Gastrocnemius medialis (tissue), 4 donors: ENCODE data around the gene BRCA2. TPM values are rescaled to one million over a fixed set of nuclear protein-coding genes. Genes with fewer than 3 reads are reported as not detected.

Experiments
- ATAC-seq, 2 donors: fragments of 150-250 bp; one replicate each; pipeline ENCODE4 v1.9.1; 2016
- DNase-seq, 2 donors: peaks; one replicate each; pipeline ENCODE4 v3.0.0-alpha.2; 2019
- H3K27ac ChIP-seq, 4 donors: fragments of 200-600 bp; sonication (generic); 1 replicate in 1 of 4; 2 replicates in 3 of 4; pipeline ENCODE4 v1.5.1; 2016 to 2018; ENCODE audit warnings: mild to moderate bottlenecking in 2 of 4, moderate library complexity in 1 of 4
- H3K27me3 ChIP-seq, 3 donors: fragments of 200-600 bp; sonication (generic) in 2 of 3; 1 replicate in 1 of 3; 2 replicates in 2 of 3; pipeline versions ENCODE4 v1.5.1 to v1.6.0; 2016 to 2019; ENCODE audit warnings: mild to moderate bottlenecking in 1 of 3, moderate library complexity in 1 of 3
- H3K36me3 ChIP-seq, 2 donors: fragments of 200-600 bp; sonication (generic) in 1 of 2; one replicate each; pipeline ENCODE4 v1.5.1; 2017 to 2018
- H3K4me1 ChIP-seq, 2 donors: fragments of 200-600 bp; sonication (generic) in 1 of 2; one replicate each; pipeline ENCODE4 v1.5.1; 2016 to 2017; ENCODE audit warnings: mild to moderate bottlenecking in 2 of 2
- H3K4me3 ChIP-seq, 4 donors: fragments of 200-600 bp; sonication (generic) in 3 of 4; 1 replicate in 1 of 4; 2 replicates in 3 of 4; pipeline ENCODE4 v1.5.1; 2016 to 2019; ENCODE audit warnings: mild to moderate bottlenecking in 2 of 4
- H3K9me3 ChIP-seq, 3 donors: fragments of 200-600 bp; sonication (generic) in 2 of 3; 1 replicate in 1 of 3; 2 replicates in 2 of 3; pipeline ENCODE4 v1.5.1; 2016 to 2019
- CTCF ChIP-seq, 5 experiments: fragments of 450-650 bp in 3 of 5; fragments of 200-600 bp in 2 of 5; sonication (generic) in 2 of 5; IDR thresholded peaks in 4 of 5; conservative IDR thresholded peaks in 1 of 5; 1 replicate in 4 of 5; 2 replicates in 1 of 5; pipeline ENCODE4 v1.5.1; 2016 to 2019; ENCODE audit warnings: antibody characterized with exemption in 5 of 5, mild to moderate bottlenecking in 3 of 5, moderate library complexity in 3 of 5
- POLR2A ChIP-seq, 2 donors: fragments of 450-650 bp; IDR thresholded peaks; one replicate each; pipeline ENCODE4 v1.6.1; 2017; ENCODE audit warnings: antibody characterized with exemption in 2 of 2, mild to moderate bottlenecking in 2 of 2, moderate library complexity in 2 of 2
- in situ Hi-C, 4 donors: fragments of 200-750 bp; cut with MboI; loops; one replicate each; pipeline versions ENCODE4 v1.15.0 to v1.8.0; 2017; ENCODE audit warnings: low sequenced_read_pairs in 4 of 4
- intact Hi-C: fragments of 100-400 bp; cut with DNase I; formaldehyde crosslinking; loops from one replicate; pipeline ENCODE4 v1.15.1; 2023; ENCODE audit warnings: low total_unique reads
- total RNA-seq, 4 donors: library from RNA; depleted of rRNA; stranded (reverse); fragments of >200 nt; gene quantifications; one replicate each; pipeline versions ENCODE4 v1.1.0 to v1.2.3, GENCODE V29; 2016

Gene BRCA2
- total RNA-seq, 4 donors from 2014 or later: 0.02 to 0.20 (median 0.12) TPM

DNA sequence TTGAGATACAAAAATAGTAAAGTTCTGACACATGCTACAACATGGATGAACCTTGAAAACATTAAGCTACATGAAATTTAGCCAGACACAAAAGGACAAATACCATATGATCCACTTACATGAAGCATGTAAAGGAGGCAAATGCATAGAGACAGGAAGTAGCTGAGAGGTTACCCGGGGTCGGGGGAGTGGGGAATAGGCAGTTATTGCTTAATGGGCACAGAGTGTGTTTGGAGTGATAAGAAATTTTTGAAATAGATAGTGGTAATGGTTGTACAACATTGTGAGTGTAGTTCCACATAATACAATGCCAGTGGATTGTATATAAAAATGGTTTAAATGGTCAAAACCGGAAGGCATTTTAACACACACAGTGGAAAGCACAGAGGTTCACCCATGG is 108.3 kb downstream of the BRCA2 start:
- H3K36me3 ChIP-seq: no peaks in the 10 kb centered on the region
- no peak for TF ChIP-seq POLR2A (IDR thresholded peaks at IDR 0.05)
- TF ChIP-seq CTCF (IDR thresholded peaks at IDR 0.05 in 4 of 5, conservative IDR thresholded peaks at IDR 0.05 in 1 of 5): no peak
- intact Hi-C loops: no loop called here
- ATAC-seq: no peak
- in situ Hi-C loops: no loop called here
- H3K9me3 ChIP-seq: no peaks in the 10 kb centered on the region
- DNase-seq: no peak
- H3K27ac ChIP-seq: no peak overlapping the region
- peaks cover 17 to 18% of the 10 kb centered on the region in 2 donors for H3K4me1 ChIP-seq
- no peaks in the 10 kb centered on the region for H3K27me3 ChIP-seq
- no peak overlapping the region for H3K4me3 ChIP-seq

- no peaks in the 10 kb centered on the region for H3K9me3 ChIP-seq
- H3K4me3 ChIP-seq: no peak overlapping the region
- intact Hi-C loops: loop anchor here (5.0 kb wide), 1 partner anchor 162 kb away; the partner anchor contains the start of gene PDS5B
- H3K27me3 ChIP-seq: no peaks in the 10 kb centered on the region
- no peak for ATAC-seq
- peaks cover 17 to 18% of the 10 kb centered on the region in 2 donors for H3K4me1 ChIP-seq
- TF ChIP-seq CTCF (IDR thresholded peaks at IDR 0.05 in 4 of 5, conservative IDR thresholded peaks at IDR 0.05 in 1 of 5) (no peak), POLR2A (IDR thresholded peaks at IDR 0.05) (no peak)
- no peaks in the 10 kb centered on the region for H3K36me3 ChIP-seq
- DNase-seq: no peak
- in situ Hi-C loops: no loop called here
- no peak overlapping the region for H3K27ac ChIP-seq
Measured at GRCh38 chr13:32425158-32425557, 109.8 kb downstream of the BRCA2 start.

DNA sequence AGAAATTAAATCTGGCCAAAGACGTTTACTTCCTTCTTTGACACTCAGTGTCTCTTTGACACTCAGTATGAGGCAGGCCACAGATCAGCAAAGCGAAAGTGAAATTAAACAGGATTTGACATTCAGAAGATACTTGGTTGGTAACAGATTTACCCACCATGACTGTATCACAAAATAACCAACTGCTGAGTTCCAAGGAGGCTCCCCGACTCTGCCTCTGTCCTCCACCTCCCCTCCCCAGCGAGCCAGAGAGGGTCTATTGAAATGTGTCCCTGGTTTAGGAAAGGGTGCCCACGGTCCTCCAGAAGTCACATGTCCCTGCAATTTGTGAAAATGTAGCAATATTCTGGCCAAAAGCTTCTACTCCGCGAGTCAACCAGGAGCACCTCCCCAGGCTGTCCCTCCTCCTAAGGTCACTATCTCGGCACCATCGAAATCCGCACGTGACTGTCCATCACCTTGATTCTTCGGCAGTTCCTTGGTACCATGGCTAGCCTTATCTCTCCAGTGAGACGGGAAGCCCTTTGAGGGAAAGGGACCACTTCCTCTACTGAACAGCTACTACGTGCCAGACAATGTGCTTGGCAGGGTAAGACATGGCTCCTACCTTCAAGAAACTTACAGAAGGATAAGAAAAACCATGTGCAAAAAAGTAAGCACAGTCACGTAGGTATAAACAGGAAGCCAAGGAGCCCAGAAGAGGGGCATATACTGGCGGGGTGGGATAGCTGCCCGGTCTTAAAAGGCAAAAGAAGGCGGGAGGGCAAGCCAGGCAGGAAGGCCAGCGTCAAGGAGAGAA is 111.1 kb downstream of the BRCA2 start:
- no peaks in the 10 kb centered on the region for H3K9me3 ChIP-seq
- peak in 1 of 2 donors; percentile 10 for TF ChIP-seq POLR2A (IDR thresholded peaks at IDR 0.05)
- TF ChIP-seq CTCF (IDR thresholded peaks at IDR 0.05 in 4 of 5, conservative IDR thresholded peaks at IDR 0.05 in 1 of 5): no peak
- H3K4me1 ChIP-seq: peaks cover 17 to 18% of the 10 kb centered on the region in 2 donors
- in situ Hi-C loops (no loop called here), intact Hi-C loops (loop anchor here (2.0 to 5.0 kb wide), 4 partner anchors 104 to 161 kb away; partner anchors contain the start of genes BRCA2, N4BP2L2, PDS5B and ZAR1L)
- H3K27me3 ChIP-seq: no peaks in the 10 kb centered on the region
- DNase-seq (no peak), ATAC-seq (peak in 1 of 2 donors; percentile 28)
- H3K27ac ChIP-seq: peak overlapping the region; percentile 87 to 96 (median 90)
- H3K36me3 ChIP-seq: no peaks in the 10 kb centered on the region
- H3K4me3 ChIP-seq: peak overlapping the region; percentile 65 to 96 (median 82)

DNA sequence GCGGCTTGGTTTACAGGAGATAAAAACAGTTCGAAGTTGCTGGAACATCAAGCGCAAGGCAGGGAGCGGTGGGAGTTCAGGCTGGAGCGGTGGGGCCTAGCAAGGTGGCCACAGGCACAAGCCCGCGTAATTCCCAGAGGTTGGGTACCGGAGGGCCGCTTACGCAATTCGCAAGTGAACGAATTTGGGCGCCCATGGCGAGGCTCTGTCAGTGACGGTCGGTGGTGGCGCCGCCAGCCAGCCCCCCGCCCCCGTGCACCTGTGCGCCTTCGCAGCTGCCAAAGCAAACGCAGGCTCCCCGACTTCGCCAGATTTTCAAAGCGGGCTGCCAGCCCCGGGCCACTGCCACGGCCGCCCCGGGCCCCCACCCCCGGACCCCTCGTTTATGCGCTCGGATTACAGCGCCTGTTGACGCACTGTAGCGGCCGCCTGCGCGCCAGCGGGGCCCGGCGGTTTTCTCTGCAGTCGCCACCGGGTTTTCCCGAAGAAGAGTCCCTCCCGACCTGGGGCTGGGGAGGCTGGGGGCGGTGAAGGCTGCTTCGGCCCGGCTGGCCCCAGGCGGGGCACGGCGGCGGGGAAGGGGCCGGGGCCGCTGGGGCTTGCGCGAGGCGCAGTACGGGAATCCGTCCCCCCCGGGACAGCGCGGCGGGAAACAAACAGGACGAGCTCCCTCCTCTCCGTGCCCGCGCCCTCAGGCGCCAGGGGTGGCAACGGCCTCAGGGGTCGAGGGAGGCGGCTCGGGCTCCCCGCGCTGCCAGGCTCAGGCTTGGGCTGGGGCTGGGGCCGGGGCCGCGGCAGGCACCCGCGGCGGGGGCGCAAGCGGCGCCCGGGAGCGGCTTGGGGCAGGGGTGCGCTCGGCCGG is 111.9 kb downstream of the BRCA2 start:
- no peaks in the 10 kb centered on the region for H3K9me3 ChIP-seq
- intact Hi-C loops: loop anchor here (2.0 to 5.0 kb wide), 4 partner anchors 104 to 160 kb away; partner anchors contain the start of genes BRCA2, N4BP2L2, PDS5B and ZAR1L
- in situ Hi-C loops: no loop called here
- ATAC-seq: peak; percentile 40 to 53
- H3K4me3 ChIP-seq: peak overlapping the region; percentile 65 to 96 (median 82)
- peak overlapping the region; percentile 87 to 96 (median 90) for H3K27ac ChIP-seq
- TF ChIP-seq CTCF (IDR thresholded peaks at IDR 0.05 in 4 of 5, conservative IDR thresholded peaks at IDR 0.05 in 1 of 5): no peak
- TF ChIP-seq POLR2A (IDR thresholded peaks at IDR 0.05): peak; percentile 14 to 32
- DNase-seq: peak; percentile 17 to 54
- no peaks in the 10 kb centered on the region for H3K27me3 ChIP-seq
- H3K36me3 ChIP-seq: no peaks in the 10 kb centered on the region
- H3K4me1 ChIP-seq: peaks cover 17 to 18% of the 10 kb centered on the region in 2 donors
